Measurements from ENCODE around the gene LNPK.

Gene LNPK

GRCh38 chr2:175887776-175888175 lies 114.3 kb downstream of the LNPK start:
- peaks cover 0 to 9% (median 2%) of the 10 kb centered on the region in 4 donors for H3K4me1 ChIP-seq
- H3K36me3 ChIP-seq: no peaks in the 10 kb centered on the region
- no peaks in the 10 kb centered on the region for H3K9me3 ChIP-seq
- intact Hi-C loops (cut with DNase I; ENCODE audit: low total_unique reads): no loop called here
- no peaks in the 10 kb centered on the region for H3K27me3 ChIP-seq
- H3K27ac ChIP-seq: no peak overlapping the region
- no peak for TF ChIP-seq CTCF (IDR thresholded peaks at IDR 0.05)
- no peak overlapping the region for H3K4me3 ChIP-seq
- DNase-seq: no peak

GRCh38 chr2:175884697-175885393 lies 117.2 kb downstream of the LNPK start:
- intact Hi-C loops (cut with DNase I; ENCODE audit: low total_unique reads): no loop called here
- no peak for TF ChIP-seq CTCF (IDR thresholded peaks at IDR 0.05)
- Histone ChIP-seq H3K4me3 (no peak overlapping the region), H3K36me3 (no peaks in the 10 kb centered on the region), H3K4me1 (peaks cover 0 to 9% (median 0%) of the 10 kb centered on the region in 4 donors), H3K27me3 (no peaks in the 10 kb centered on the region), H3K27ac (no peak overlapping the region), H3K9me3 (no peaks in the 10 kb centered on the region)
- no peak for DNase-seq

- H3K9me3 ChIP-seq: no peaks in the 10 kb centered on the region
- H3K4me3 ChIP-seq: no peak overlapping the region
- no peak for TF ChIP-seq CTCF (IDR thresholded peaks at IDR 0.05)
- H3K27ac ChIP-seq: no peak overlapping the region
- no peaks in the 10 kb centered on the region for H3K36me3 ChIP-seq
- DNase-seq: no peak
- intact Hi-C loops (cut with DNase I; ENCODE audit: low total_unique reads): no loop called here
- H3K27me3 ChIP-seq: no peaks in the 10 kb centered on the region
- peaks cover 0 to 16% (median 5%) of the 10 kb centered on the region in 4 donors for H3K4me1 ChIP-seq
Observed at GRCh38 chr2:175883586-175884194, 118.4 kb downstream of the LNPK start.

DNA sequence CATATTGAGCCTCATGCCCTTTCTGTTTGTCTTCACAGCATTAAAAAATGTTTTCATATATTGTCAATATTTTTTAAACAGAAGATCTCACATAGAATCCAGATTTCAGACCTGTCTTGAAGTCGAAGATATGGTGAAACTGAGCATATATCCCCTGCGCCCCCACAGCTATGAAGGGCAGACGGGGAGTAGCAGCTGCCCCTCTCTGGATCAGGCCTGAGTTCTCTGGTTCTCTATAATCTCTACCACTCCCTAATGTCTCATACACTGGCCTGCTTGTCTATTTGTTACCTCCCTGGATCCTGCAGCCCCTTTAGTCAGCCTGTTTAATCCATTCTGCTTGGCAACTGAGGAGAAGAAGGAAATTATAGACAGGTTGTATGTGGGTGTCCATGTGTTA lies 122.4 kb downstream of the LNPK start:
- H3K4me1 ChIP-seq: peaks cover 0 to 33% (median 18%) of the 10 kb centered on the region in 4 donors
- intact Hi-C loops (cut with DNase I; ENCODE audit: low total_unique reads): no loop called here
- no peak overlapping the region for H3K27ac ChIP-seq
- DNase-seq: no peak
- H3K36me3 ChIP-seq: no peaks in the 10 kb centered on the region
- H3K27me3 ChIP-seq: no peaks in the 10 kb centered on the region
- H3K9me3 ChIP-seq: no peaks in the 10 kb centered on the region
- no peak for TF ChIP-seq CTCF (IDR thresholded peaks at IDR 0.05)
- H3K4me3 ChIP-seq: no peak overlapping the region

- Histone ChIP-seq H3K9me3 (no peaks in the 10 kb centered on the region), H3K27ac (peak overlapping the region; percentile 15 to 20), H3K36me3 (no peaks in the 10 kb centered on the region), H3K27me3 (no peaks in the 10 kb centered on the region), H3K4me1 (peaks cover 0 to 49% (median 29%) of the 10 kb centered on the region in 4 donors), H3K4me3 (no peak overlapping the region)
- no peak for TF ChIP-seq CTCF (IDR thresholded peaks at IDR 0.05)
- intact Hi-C loops (cut with DNase I; ENCODE audit: low total_unique reads): no loop called here
- peak in 1 of 2 donors; percentile 24 for DNase-seq
Observed at GRCh38 chr2:175877845-175878544, 124.1 kb downstream of the LNPK start.
